Myocyte (in vitro differentiated cells): ENCODE results near the gene CAP1. TPM values are rescaled to one million over a fixed set of nuclear protein-coding genes. Genes with fewer than 3 reads are reported as not detected.
A peak's percentile ranks its signal among the peaks of the same experiment; 100 is the strongest.
"Not testable (repeated sequence)": the region's sequence is repeated elsewhere in the genome, so short reads cannot be mapped to it uniquely, and the experiment has no call there.

Experiments
- DNase-seq: peaks from one replicate; pipeline ENCODE4 v3.0.0-alpha.2; 2012; ENCODE audit warnings: low read depth
- total RNA-seq: library from RNA; depleted of rRNA; stranded (reverse); fragments of >200 nt; gene quantifications from 2 replicates; pipeline ENCODE4 v1.2.3, GENCODE V29; 2014

Gene CAP1
- total RNA-seq, 1 donor from 2014 or later: 122 TPM

DNA sequence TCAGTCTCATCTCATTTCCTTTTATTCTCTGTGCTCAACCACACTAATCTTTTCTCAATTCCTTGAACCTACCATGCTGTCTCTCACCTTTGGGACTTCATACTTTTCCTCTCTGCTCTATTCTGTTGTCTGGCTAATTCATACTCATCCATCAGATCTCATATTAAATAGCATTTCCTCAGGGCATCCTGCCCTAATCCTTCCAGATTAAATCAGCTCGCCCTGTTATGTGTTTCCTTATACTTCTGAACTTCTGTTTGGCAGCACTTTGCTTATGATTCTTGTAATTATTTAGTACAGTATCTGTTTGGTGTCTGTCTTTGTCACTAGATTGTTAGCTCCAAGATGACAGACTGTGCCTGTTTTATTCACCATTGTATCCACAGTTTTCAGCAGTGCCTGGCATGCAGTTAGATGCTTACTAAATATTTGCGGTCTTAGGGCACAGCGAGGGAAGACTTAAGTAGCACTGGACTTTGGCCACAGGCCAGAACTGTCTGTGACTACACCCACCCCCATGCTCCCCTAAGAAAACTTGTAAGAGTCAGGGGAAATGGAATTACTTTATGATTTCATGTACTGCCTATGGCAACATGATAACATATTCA lies 9.9 kb upstream of the CAP1 start:
- DNase-seq: peak; percentile 94

DNA sequence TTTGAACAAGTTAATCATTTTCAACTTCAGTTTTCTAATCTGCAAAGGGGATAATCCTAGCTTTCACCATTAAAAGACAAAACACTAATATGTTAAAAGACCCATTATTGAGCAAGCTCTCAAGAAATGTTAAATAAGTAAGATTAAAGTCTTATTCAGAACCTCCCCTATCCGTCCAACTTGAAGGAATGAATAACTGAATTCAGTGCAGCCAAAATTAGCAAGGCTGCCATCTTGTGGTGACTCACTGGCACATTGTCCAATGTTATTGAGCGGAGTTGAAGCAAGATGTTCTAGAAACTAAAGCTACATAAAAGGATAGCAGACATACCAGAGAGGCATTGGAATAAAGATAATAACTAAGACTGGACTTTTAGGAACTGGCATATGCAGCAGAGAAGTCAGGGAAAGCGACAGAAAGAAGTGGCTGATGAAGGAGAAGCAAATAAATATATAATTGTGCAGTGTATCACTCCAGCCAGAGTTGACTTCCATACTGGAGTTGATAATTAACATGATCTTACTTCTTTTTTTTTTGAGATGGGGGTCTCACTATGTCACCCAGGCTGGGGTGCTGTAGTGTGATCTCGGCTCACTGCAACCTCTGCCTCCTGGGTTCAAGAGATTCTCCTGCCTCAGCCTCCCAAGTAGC lies 8.2 kb upstream of the CAP1 start:
- DNase-seq: peak; percentile 76

DNA sequence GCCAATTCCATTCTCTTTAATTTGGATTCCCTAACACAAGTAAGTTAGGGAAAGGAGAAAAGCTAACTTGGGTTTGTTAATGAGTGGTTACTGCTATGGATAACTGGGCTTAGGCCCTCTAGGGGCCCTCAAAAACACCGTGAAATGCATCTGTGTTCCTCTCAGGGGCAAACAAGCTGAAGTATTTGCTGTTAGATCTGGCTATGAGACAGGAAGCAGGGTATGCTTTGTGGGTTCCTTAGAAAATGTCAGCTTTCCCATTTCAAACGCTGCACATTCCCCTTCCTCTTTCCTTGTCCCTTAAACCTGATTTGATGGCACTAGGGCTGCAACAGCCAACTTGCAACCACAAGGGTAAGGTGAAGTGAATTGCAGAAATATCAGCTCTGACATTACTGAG lies 5.7 kb upstream of the CAP1 start:
- no peak for DNase-seq

DNA sequence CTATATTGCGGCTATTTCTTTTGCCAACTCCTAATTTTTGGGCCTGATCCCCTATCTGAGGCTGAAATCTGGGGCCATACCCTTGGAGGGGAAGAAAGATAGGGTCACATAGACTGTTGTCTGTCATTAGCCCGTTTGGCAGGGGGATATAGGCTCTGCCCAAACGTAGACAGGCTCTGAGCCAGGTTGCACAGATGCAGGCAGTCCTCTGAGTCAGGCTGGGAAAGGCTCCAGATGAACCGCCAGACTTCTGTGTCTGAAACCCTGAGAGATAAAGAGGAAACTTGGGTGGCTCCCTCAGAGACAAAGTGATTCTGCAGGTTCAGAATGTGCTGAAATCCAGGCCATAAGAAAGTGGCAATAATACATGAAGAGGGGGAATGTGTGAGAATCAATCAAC lies 4.0 kb upstream of the CAP1 start:
- DNase-seq: peak; percentile 94

DNA sequence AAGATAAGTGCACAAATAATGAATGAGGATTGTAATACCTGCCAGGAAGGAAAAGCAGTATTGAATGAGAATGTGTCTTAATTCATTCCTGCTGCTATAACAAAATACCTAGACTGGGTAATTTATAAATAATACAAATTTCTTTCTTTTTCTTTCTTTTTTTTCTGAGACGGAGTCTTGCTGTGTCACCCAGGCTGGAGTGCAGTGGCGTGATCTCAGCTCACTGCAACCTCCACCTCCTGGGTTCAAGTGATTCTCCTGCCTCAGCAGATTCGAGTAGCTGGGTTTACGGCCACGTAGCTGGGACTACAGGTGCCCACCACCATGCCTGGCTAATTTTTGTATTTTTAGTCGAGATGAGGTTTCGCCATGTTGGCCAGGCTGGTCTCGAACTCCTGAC lies 3.3 kb upstream of the CAP1 start:
- DNase-seq: not testable (repeated sequence)

DNA sequence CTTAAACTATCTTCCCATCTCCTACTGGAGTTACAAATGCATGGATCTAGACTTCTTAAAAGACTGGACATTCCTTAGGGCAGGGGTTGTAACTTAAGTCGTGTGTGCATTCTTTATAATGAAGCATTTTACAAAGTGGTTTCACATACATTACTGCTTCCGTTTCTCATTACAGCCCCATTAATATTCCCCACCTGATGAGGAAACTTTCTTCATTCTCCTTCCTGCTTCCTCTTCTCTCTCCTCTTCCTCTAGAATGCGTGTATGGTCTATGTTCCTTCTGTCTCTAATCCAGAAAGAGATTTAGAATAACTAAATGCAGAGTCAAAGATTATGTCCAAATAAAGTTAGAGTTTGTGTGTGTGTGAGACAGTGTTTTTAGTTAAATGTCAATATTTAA lies 1.8 kb upstream of the CAP1 start:
- no peak for DNase-seq

DNA sequence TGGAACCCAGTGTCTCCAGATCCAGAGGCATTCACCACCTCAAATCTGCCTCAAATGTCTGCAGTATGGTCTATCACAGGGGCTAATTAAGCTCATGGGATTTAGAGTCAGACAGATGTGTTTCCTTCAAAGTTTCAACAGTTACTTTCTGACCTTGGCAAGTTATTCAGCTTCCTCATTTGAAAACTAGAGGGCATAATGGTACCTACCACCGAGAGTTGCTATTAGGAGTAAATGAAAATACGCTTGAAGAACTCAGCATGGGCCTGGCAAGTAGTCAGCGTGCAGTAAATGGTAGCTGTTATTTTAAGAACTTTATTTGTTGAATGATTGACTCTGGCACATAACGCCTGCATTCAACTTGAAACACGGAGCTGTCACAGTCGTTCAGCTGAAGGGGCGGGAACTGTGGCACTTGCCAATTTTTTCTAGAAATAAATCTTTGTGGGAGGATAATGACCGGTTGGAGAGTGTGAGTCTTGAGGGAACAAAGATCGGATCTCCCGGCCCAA lies 1.2 kb upstream of the CAP1 start:
- peak; percentile 88 for DNase-seq

DNA sequence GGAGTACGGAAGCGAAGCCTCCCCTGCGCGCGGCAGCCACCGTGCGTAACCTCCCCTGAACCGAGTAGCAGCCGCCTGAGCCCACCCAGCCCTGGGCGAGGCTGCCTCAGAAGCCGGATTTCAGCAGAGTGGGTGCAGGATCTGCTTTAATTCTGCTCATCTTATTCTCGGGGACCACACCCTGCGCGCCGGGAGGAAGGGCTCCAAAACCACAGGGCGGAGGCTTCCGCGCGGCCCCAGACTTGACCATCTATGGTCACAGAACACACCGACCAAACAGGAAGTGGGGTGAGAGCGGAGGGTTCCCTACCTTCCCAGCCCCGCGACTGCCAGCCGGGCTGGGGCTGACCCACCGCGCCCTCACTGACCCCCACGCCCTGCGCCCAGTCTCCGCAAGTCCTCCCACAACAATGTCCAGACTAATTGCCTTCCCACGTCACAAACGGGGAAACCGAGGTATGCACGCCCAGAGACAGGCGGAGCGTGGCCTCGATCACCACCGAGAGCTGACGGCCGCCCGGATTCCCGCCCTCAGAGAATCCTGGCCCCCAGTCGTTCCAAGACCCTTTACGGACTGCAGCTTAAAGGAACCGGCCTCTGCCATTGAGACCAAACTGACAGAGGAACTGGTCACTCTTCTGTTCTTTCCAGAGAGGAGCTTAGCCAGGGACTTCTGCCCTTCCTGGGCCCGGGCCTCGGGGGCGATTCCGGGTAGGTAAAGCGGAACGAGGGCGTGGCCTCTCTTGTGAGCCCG lies 595 bp upstream of the CAP1 start:
- peak; percentile 98 for DNase-seq

DNA sequence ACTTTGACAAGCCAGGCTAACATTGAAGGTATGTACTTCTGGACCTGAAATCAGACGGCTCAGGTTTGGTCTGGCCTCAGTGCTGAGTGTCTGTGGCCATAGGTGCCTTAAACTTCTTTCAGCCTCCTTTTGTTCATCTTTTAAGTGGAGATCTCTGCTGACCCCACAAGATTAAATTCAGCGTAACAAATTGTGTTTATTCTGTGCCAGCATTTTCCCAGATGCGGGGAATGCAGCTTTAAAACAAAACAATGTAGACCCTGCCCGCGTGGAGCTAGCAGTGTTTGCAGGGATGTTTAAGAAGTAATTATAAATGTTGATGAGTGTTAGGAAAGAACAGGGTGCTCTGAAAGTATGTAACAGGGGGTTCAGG lies 923 bp downstream of the CAP1 start:
- no peak for DNase-seq

DNA sequence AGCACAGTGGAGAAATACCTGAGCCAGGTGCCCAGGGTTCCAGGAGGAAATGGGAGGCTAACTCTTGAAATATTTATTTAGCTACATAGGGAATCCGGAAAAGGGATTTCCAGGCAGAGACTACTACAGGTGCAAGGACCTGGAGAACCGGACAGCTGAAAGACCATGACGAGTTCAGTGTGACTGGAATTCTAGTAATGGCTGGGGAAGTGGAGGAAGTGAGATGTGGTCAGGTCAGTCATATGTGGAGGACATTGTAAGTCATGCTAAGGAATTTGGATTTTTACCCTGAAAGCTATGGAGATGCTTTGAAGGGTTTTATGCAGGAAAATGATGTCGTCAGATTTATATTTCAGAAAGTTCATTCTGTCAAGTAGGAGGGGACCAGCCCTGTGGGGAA lies 1.8 kb downstream of the CAP1 start:
- DNase-seq: no peak

DNA sequence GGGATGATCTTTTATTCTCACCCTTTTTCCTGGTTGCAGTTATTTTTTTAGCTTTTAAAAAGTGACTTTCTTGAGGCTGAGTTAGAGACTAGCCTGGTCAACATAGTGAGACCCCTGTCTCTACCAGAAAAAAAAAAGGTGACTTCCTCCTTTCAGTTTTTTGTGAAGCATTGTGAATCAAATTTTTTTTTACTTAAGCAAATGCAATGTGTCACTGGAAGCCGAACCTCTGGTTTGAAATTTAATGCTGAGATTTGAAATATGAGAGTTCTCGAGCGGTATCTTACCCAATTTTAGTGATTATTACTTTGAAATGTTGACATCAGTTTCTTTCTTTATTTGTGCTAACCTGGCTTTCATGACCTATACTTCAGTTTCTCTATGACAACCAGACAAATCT lies 3.6 kb downstream of the CAP1 start:
- DNase-seq: no peak

DNA sequence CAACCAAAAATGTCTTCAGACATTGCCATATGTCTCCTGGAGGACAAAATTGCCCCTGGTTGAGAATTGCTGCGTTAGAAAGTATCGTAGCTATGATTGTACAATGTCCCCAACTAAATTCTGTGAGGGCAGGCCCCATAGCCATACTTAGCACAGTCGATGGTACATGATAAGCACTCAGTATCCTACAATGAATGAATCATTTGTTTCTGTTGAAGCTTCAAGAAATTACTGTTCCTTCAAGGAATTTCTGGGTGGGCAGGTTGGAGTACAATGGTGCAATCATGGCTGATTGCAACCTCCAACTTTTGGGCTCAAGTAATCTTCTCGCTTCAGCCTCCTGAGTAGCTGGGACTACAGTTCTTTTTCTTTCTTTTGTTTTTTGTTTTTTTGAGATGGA lies 4.7 kb downstream of the CAP1 start:
- DNase-seq: no peak

DNA sequence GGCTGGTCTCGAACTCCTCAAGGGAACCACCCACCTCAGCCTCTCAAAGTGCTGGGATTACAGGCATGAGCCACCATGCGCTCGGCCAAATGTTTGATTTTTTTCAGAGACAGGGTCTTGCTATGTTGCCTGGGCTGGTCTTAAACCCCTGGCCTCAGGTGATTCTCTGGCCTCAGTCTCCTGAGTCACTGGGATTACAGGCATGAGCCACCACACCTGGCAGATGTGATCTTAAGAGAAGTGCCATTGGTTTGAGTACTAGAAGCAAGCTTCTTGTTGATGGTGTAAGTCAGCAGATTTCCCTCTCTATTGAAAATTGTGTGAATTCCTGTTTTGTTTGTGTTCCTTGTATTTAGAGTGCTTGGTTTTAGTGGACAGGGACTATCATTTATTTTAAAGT lies 5.2 kb downstream of the CAP1 start:
- DNase-seq: no peak

DNA sequence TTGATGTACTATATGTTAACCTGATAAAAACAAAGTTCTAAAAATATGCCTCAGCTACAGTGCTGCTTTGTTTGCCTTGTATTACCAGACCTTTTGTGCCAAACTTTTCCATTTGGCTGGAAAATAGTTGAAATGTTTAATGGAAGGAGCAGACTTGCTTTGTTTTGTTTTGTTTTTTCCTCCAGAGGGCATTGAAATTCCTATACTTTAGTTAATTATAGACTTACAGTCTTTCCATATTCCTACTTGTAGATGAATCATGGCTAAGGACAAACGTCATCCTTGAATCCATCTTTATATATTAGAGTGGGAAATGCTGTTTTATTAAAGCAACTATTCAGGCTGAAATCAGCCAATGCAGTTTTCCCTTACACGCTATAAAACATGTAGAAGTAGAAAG lies 6.7 kb downstream of the CAP1 start:
- no peak for DNase-seq

DNA sequence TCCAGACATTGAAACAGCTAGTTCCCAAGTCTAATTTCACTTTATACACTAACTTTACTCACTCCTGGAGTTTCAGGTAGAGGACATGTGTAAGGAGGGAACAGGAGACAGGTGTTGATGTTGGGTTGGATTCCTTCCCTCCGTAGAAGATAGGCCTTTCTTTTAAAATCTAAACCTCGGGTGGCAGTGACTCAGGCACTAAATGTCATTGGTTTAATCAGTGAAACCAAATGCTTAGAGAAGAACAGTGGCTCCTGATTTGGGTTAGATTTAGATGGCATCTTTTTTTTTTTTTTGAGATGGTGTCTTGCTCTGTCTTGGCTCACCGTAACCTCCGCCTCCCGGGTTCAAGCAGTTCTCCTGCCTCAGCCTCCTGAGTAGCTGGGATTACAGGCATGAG lies 7.2 kb downstream of the CAP1 start:
- DNase-seq: no peak

DNA sequence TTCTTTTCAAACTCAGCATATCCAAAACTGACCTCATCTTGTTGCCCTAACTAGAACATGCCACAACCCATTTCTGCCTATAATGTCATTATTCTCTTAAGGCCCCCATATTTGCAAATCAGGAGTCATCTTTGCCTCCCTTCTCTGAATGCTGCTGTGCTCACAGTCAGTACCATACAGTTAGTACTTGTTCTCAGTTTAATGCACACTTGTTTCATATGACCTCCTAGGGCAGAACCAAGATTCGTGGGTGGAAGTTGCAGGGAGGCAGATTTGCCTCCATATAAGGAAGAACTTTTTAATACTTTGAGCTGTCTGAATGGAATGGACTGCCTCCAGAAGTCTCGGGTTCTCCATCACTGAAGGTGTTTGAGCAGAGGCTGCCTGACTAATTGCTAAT lies 9.2 kb downstream of the CAP1 start:
- no peak for DNase-seq

DNA sequence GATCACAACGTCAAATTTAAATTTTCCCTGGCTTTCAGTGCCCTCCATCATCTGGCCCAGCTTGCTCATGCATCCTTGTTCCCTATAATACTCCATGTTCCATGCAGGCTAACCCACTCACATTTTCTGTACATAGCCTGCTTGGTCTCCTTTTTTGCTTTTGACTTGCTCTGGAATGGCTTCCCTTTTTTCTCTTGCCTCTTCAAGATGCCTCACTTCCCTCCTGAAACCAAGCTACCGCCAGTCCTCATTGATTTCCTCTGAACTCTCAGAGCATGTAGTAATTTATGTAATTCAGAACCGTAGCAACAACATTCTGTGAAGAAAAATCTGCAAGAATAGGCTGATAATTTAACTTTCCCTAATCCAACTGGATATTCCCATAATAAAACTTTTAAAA lies 10.3 kb downstream of the CAP1 start:
- no peak for DNase-seq

DNA sequence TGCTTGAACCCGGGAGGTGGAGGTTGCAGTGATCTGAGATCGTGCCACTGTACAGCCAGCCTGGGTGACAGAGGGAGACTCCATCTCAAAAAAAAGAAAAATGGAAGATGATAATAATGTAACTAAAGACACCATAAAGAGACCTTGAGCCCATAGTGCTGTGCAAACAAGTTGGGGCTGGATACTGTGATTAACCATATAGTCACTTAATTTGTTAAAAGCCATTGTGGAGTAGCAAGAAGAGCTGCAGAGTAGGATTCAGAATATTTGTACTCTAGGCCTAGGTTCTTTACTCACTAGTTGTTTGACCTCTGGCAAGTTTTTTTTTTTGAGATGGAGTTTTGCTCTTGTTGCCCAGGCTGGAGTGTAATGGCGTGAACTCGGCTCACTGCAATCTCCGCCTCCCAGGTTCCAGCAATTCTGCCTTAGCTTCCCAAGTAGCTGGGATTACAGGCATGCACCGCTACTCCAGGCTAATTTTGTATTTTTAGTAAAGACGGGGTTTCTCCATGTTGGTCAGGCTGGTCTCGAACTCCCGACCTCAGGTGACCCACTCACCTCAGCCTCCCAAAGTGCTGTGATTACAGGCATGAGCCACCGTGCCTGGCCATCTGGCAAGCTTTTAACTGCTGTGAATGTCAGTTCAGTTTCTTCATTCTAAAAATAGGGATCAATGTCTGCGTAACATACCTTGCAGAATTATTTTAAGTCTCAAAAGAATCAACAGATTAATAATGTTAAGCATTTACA lies 12.8 kb downstream of the CAP1 start:
- DNase-seq: no peak

DNA sequence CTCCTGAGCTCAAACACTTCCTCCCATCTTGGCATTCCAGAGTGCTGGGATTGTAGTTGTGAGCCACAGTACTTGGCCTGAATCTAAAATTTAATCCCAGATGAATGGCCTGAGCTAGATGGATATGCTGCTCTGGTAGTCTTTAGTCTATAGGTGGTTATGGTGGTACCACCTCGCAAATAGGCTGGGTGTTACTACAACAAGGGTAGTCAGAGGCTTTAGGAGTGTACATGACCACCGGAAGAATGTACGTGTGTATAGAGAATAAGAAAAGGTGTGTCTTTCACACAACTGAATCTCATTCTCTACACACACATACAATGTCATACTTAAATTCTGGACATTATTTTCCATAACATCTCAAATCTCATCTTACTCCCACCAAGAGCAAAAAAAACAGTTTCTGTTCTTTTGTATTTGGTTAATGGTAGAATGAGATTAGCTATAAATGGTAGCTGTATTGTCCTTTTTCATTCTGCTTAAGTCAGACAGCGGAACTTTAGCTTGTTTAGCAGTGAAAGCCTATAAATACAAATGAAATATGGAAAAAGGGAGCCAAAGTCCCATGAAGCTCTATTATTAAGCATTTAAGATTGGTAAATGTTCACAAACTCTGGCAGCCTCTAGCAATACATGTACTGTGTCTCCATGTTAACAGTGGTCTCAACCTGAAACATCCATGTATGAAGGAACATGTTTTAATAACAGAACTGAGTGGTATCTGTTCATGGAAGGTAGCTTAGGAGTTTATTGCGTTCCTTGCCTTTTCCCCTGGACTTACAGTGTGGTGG lies 16.2 kb downstream of the CAP1 start:
- DNase-seq: no peak

DNA sequence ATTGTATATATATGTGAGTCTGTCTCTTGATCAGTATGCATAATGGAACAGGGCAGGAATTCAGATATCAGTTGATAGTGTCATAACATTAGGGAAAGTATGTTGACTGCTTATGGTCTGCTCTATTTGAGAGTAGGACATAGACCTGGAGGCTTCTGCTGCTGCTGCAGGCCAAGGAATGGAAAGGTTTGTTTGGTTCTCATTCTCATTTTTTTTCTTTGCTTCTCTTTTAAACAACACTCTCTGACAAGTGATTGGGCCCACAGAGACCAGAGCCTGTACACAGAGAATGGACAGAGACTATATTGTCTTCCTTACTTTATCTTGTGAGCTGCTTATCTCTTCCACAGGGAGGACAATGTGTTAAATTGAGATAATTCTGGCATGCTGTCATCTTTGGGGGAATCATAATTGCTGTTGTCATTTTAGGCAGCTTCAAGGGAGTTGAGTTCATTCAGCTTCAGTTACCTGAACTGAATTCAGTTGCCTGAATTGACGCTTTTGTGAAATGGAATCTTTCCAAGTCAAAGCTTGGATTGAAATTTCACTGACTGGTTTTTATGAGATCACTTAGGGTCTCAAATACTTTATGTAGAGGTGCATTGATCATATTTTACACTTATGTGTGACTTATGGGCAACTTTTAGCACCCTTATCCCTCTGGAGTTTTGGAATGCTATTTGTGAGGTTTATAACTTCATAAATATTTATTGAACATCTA lies 16.9 kb downstream of the CAP1 start:
- DNase-seq: no peak

DNA sequence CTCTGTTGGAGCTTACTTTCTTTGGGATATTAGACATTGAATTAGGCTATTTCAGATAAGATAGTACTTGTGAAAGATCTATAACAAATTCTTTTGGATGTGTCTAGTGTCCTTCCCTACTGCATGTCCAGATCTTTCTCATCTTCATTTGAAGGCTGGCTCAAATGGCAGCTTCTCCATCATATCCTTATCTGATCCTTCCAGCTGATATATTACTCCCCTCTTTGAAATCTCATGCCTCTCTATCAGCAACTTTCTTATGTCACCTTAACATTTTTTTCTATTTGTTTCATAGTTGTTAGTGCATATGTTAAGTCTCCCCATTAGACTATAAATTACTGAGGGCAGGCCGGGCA lies 17.5 kb downstream of the CAP1 start:
- no peak for DNase-seq
